ENCODE results near the gene SIRT5. TPM values are rescaled to one million over a fixed set of nuclear protein-coding genes. Genes with fewer than 3 reads are reported as not detected.

Gene SIRT5
- total and polyA plus RNA-seq, 2 experiments from 2014 or later = 9.8 to 13.1 TPM

GRCh38 chr6:13528232-13528631 is 46.2 kb upstream of the SIRT5 start:
- Histone ChIP-seq H3K27ac (ENCODE audit: low read depth) (no peak overlapping the region), H3F3A (replicated peaks; ENCODE audit: low read depth) (no peaks in the 10 kb centered on the region), H3K9me2 (ENCODE audit: insufficient read depth) (no peaks in the 10 kb centered on the region; the same call in 1 of the 2 replicates), H3K4me1 (ENCODE audit: insufficient read depth) (peaks cover 24% of the 10 kb centered on the region), H3K79me2 (replicated peaks; ENCODE audit: insufficient read depth) (no peaks in the 10 kb centered on the region), H3K27me3 (ENCODE audit: insufficient read depth) (no peaks in the 10 kb centered on the region), H4K20me1 (replicated peaks; ENCODE audit: insufficient read depth) (no peaks in the 10 kb centered on the region), H3K4me3 (no peak overlapping the region), H3K4me2 (no peak overlapping the region), H2AFZ (no peak overlapping the region), H3K36me3 (ENCODE audit: insufficient read depth) (no peaks in the 10 kb centered on the region)
- ATAC-seq (no peak), DNase-seq (ENCODE audit: low spot score) (no peak)
- Mint-ChIP-seq H3K36me3 (ENCODE audit: low read depth) (no peaks in the 10 kb centered on the region), H3K4me1 (peaks cover 28% of the 10 kb centered on the region), H3K9me3 (no peaks in the 10 kb centered on the region), H3K27me3 (ENCODE audit: insufficient read depth, low read depth, poor library complexity) (peaks cover 3% of the 10 kb centered on the region), H3K27ac (no peak overlapping the region), H3K4me3 (no peak overlapping the region)
- TF ChIP-seq STAT1 (IDR thresholded peaks at IDR 0.05; ENCODE audit: unreplicated experiment) (no peak), JUNB (IDR thresholded peaks at IDR 0.05; ENCODE audit: unreplicated experiment) (no peak), EZH2 (IDR thresholded peaks at IDR 0.05; ENCODE audit: low read depth, unreplicated experiment) (no peak), ZNF462 (CRISPR knock-in tag; IDR thresholded peaks at IDR 0.05) (no peak), ZNF331 (CRISPR knock-in tag; IDR thresholded peaks at IDR 0.05; ENCODE audit: low read depth) (no peak), ZNF114 (CRISPR knock-in tag; IDR thresholded peaks at IDR 0.05) (no peak), CTCF (conservative IDR thresholded peaks at IDR 0.05; ENCODE audit: low read depth in 2 of 2) (no peak), ETS1 (IDR thresholded peaks at IDR 0.05) (no peak), CREB1 (CRISPR knock-in tag; IDR thresholded peaks at IDR 0.05; ENCODE audit: low read depth) (no peak), NANOG (IDR thresholded peaks at IDR 0.05; ENCODE audit: borderline replicate concordance) (no peak), EZH2phosphoT487 (IDR thresholded peaks at IDR 0.05; ENCODE audit: unreplicated experiment) (no peak), POLR2AphosphoS5 (IDR thresholded peaks at IDR 0.05; ENCODE audit: low read depth) (no peak)
- TF ChIP-seq, protein P1, sequence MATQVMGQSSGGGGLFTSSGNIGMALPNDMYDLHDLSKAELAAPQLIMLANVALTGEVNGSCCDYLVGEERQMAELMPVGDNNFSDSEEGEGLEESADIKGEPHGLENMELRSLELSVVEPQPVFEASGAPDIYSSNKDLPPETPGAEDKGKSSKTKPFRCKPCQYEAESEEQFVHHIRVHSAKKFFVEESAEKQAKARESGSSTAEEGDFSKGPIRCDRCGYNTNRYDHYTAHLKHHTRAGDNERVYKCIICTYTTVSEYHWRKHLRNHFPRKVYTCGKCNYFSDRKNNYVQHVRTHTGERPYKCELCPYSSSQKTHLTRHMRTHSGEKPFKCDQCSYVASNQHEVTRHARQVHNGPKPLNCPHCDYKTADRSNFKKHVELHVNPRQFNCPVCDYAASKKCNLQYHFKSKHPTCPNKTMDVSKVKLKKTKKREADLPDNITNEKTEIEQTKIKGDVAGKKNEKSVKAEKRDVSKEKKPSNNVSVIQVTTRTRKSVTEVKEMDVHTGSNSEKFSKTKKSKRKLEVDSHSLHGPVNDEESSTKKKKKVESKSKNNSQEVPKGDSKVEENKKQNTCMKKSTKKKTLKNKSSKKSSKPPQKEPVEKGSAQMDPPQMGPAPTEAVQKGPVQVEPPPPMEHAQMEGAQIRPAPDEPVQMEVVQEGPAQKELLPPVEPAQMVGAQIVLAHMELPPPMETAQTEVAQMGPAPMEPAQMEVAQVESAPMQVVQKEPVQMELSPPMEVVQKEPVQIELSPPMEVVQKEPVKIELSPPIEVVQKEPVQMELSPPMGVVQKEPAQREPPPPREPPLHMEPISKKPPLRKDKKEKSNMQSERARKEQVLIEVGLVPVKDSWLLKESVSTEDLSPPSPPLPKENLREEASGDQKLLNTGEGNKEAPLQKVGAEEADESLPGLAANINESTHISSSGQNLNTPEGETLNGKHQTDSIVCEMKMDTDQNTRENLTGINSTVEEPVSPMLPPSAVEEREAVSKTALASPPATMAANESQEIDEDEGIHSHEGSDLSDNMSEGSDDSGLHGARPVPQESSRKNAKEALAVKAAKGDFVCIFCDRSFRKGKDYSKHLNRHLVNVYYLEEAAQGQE (IDR thresholded peaks at IDR 0.05; ENCODE audit: unreplicated experiment) = no peak

All from GM23338 (cell line).